IMR-90 (cell line): ENCODE results near the gene LZTFL1.

Source experiments
- CHD1 ChIP-seq: IDR thresholded peaks from 2 replicates; pipeline ENCODE4 v1.6.1; 2012; ENCODE audit warnings: low read depth, low read length, improper control_type of control experiment
- CTCF ChIP-seq: conservative IDR thresholded peaks from 2 replicates; pipeline ENCODE4 v1.5.1; 2012; ENCODE audit warnings: mild to moderate bottlenecking, low read depth, low read length, improper control_type of control experiment
- POLR2A ChIP-seq: IDR thresholded peaks from 2 replicates; pipeline ENCODE4 v1.6.1; 2012; ENCODE audit warnings: mild to moderate bottlenecking, low read depth, low read length

- TF ChIP-seq CTCF (no peak), CHD1 (no peak), POLR2A (peak; percentile 58; the same call in 1 of the 2 replicates)
Observed at GRCh38 chr3:45841757-45842491, at the start of gene LZTFL1.
